ENCODE results near the gene PPFIBP2.

DNA sequence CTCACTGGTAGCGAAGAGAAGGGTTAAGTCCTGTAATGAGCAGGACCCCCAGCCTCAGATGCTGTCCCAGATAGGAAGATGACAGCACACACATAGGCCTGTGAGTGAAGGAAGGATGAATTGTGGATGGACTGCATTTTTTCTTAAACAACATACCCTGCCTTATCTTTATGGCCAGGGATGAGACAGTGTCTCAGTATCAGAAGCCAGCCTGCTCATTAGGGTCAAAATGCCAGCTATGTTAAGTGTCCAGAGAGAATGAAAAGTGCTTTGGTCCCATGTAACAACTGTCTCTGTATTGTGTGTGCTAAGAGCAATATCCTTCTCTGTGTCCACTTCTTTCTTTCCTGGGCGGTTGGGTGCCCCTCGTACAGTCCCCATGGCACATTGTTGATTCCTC, 30.2 kb downstream of the PPFIBP2 start:
- TF ChIP-seq, protein P1, sequence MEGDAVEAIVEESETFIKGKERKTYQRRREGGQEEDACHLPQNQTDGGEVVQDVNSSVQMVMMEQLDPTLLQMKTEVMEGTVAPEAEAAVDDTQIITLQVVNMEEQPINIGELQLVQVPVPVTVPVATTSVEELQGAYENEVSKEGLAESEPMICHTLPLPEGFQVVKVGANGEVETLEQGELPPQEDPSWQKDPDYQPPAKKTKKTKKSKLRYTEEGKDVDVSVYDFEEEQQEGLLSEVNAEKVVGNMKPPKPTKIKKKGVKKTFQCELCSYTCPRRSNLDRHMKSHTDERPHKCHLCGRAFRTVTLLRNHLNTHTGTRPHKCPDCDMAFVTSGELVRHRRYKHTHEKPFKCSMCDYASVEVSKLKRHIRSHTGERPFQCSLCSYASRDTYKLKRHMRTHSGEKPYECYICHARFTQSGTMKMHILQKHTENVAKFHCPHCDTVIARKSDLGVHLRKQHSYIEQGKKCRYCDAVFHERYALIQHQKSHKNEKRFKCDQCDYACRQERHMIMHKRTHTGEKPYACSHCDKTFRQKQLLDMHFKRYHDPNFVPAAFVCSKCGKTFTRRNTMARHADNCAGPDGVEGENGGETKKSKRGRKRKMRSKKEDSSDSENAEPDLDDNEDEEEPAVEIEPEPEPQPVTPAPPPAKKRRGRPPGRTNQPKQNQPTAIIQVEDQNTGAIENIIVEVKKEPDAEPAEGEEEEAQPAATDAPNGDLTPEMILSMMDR (IDR thresholded peaks at IDR 0.05), result no peak
- TF ChIP-seq EZH2 (IDR thresholded peaks at IDR 0.05; ENCODE audit: borderline replicate concordance, insufficient read depth, low read depth, low read length, poor library complexity, severe bottlenecking), result no peak

Data from B cell (primary cell).